Right ventricle myocardium inferior (tissue), 1 donor: Measurements from ENCODE around the gene MTHFD1L. TPM values are rescaled to one million over a fixed set of nuclear protein-coding genes. Genes with fewer than 3 reads are reported as not detected.
A peak's percentile ranks its signal among the peaks of the same experiment; 100 is the strongest.

Experiments
- ATAC-seq: fragments of 200-7000 bp; cut with Tn5 transposase; one replicate; pipeline ENCODE4 v1.9.1; 2020; ENCODE audit warnings: mild to moderate bottlenecking, moderate library complexity
- DNase-seq: peaks from one replicate; pipeline ENCODE4 v3.0.0; 2021; ENCODE audit errors: missing footprints
- intact Hi-C: fragments of 100-400 bp; cut with DNase I; formaldehyde crosslinking; loops from one replicate; pipeline ENCODE4 v1.11.0; 2022
- total RNA-seq: library from RNA; stranded (reverse); fragmentation: NEBNext Ultra II Directional; extraction: Animal tissue kit (Norgen Biotek cat#: 25700); gene quantifications from one replicate; pipeline ENCODE4 v1.2.1, GENCODE V29; 2021
- donor health status: DM: no; HTN: yes; CAD: no; lungs with severe emphysema.

The MTHFD1L gene
- total RNA-seq, 1 donor from 2014 or later: 3.4 TPM

DNA sequence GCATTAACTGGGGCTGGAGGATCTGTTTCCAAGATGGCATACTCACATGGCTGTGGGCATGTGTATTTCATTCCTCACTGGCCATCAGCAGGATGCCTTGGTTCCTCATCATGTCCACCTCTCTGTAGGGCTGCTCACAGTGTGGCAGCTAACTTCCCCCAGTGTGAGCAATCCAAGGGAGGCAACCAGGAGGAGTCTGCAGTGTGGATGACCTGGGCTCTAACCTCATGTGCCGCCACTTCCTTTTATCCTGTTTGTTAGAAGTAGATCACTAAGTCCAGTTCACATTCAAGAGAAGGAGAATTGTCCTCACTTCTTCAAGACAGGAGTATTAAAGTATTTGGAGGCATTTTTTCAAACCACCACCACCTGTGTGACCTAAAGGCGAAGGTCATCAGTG, 54.4 kb downstream of the MTHFD1L start:
- no peak for ATAC-seq
- intact Hi-C loops: no loop called here
- no peak for DNase-seq

GRCh38 chr6:150922137-150922536, 56.6 kb downstream of the MTHFD1L start:
- intact Hi-C loops: no loop called here
- DNase-seq (no peak), ATAC-seq (no peak)

DNA sequence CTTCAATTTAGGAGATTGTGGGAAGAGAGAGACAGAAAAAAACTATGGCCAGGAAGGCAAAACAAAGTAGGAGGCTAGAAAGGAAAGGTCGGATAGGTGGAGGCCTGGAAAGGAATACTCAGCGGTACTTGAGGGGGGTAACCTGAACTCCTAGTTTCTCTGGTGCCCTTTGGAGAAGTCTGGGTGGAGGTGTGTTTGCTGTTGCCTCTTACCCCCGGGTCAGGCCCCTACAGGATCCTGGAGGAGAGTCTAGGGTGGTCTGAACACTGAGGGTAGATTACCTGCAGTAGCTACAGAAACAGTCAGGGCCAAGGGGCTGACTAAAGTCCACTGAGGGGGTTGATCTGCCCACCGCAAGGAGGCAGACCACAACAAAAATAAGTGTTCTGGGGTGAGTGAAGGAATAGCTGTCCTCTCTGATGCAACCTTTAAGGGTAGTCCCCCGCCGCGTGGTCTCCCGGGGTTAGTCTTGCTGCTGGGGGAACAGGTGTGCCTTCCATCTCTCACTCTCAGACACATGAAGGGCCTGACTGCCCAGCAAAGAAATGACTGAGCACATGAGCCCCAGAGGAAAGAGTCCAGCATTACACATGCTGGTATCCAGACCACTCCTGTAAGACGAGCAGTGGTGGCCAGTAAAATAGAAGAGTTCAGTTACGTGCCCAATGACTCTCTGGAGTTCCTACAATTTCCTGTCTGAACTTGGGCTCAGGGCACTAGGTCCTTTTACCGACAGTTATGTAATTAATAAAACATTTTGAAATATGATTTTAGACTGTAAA, 59.5 kb downstream of the MTHFD1L start:
- no peak for DNase-seq
- intact Hi-C loops: no loop called here

DNA sequence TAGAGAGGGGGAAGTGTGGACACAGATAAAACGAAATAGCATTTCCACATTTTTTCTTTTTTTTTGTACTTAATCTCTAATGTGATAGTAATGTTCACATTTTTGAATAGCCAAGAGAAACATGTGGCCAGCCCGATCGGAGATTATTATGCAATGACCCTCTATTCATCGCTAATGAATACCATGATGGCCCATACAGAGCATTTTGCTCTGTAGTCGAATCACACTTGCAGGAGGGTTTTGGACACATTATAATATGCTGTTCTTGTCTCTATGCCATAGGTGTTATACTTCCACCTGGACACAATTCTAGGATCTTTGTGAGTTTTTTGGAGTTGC, 60.1 kb downstream of the MTHFD1L start:
- intact Hi-C loops: no loop called here
- ATAC-seq (peak; percentile 80), DNase-seq (no peak)

More for the DNA sequence above, 59.5 kb downstream of the MTHFD1L start:
- peak; percentile 87 for ATAC-seq

DNA sequence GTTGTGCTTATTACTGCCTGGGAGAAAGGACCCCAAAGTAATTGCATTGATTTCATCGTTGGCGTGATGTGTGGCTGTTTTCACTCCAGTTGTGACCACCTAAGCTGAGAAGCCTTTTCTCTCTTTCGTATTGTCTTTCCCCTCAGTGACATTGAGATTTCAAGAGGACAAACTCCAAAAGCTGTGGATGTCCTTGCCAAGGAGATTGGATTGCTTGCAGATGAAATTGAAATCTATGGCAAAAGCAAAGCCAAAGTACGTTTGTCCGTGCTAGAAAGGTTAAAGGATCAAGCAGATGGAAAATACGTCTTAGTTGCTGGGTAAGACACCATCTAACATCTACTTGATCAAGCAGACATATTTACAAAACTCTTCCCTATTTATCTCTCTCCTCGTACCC, 60.5 kb downstream of the MTHFD1L start:
- DNase-seq (no peak), ATAC-seq (peak; percentile 30)
- intact Hi-C loops: no loop called here

- no peak for ATAC-seq
Observed at GRCh38 chr6:150928882-150929281, 63.4 kb downstream of the MTHFD1L start.

GRCh38 chr6:150929416-150929815, 63.9 kb downstream of the MTHFD1L start:
- no peak for DNase-seq
- intact Hi-C loops: no loop called here
- no peak for ATAC-seq

More at GRCh38 chr6:150928882-150929281, 63.4 kb downstream of the MTHFD1L start:
- intact Hi-C loops: no loop called here
- no peak for DNase-seq

GRCh38 chr6:150930841-150931240, 65.3 kb downstream of the MTHFD1L start:
- ATAC-seq: no peak

DNA sequence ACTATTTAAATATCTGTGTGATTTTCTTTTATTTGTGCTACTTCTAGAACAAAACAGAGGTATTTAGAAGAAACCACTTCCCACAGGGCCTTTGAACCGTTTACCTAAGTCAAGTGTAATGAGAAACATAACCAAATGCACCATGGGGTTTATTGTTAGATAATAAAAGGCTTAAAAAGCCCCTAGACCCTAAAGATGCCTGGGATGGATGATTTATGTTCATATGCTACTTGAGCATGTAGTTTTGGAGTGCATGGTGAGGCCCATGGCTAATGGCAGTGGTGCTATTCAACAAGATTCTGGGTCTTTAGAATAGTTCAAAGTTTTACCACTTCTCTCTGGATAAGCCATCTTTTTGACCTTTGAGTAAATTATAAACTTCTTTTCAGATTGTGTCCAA, 65.9 kb downstream of the MTHFD1L start:
- DNase-seq (no peak), ATAC-seq (no peak)
- intact Hi-C loops: no loop called here

More at GRCh38 chr6:150930841-150931240, 65.3 kb downstream of the MTHFD1L start:
- DNase-seq: no peak
- intact Hi-C loops: no loop called here

- DNase-seq: no peak
- intact Hi-C loops: no loop called here
Observed at GRCh38 chr6:150932996-150933395, 67.5 kb downstream of the MTHFD1L start.

GRCh38 chr6:150934380-150934779, 68.9 kb downstream of the MTHFD1L start:
- intact Hi-C loops: no loop called here
- ATAC-seq: no peak
- no peak for DNase-seq

More at GRCh38 chr6:150932996-150933395, 67.5 kb downstream of the MTHFD1L start:
- no peak for ATAC-seq

DNA sequence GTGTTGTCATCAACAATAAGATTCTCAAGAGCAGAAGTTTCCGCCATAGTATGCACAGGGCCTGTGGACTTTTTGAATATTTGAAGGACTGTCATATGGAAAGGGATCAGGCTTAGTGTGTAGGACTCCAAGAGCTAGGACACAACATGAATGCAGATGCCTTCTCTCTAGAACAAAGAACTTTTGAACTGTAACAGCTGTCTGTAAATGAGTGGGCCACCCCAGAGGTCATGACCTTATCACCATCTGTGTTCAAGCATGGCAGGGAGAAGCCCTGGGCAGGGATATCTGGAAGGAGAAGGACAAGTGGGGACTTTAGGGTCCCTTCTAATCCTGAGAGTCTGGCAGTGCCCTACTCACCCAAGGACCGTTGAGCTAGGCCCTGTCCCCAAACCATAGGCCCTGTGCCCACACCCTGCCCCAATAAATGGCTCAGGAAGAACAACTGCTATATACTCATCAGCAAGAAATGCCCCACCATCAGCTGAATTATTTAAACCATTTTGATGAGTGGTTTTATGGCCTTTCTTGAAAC, 70.6 kb downstream of the MTHFD1L start:
- DNase-seq (no peak), ATAC-seq (no peak)
- intact Hi-C loops: no loop called here

- peak; percentile 94 for ATAC-seq
- DNase-seq: peak; percentile 74
- intact Hi-C loops: no loop called here
Observed at GRCh38 chr6:150937132-150937906, 71.8 kb downstream of the MTHFD1L start.

- ATAC-seq (no peak), DNase-seq (no peak)
- intact Hi-C loops: no loop called here
Observed at GRCh38 chr6:150939399-150939798, 73.9 kb downstream of the MTHFD1L start.

DNA sequence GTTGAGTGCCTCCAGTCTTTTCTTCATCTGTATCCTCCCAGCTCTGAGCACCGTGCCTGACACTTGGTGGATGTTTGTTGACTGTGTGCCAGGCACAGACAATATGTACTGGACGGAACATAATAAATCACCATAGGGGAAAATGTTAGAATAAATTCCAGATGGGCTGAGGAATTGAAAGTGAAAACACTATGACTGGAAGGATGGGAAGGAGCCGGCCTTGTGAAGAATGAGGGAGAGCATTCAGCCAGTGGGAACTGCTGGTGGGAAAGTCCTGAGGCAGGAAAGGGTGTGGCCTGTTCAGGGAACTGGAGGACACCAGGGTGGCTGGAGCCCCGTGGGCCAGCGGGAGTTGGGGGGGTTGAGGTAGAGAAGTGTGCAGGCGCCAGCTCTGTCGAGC, 75.4 kb downstream of the MTHFD1L start:
- intact Hi-C loops: no loop called here
- DNase-seq (no peak), ATAC-seq (no peak)

- DNase-seq (no peak), ATAC-seq (no peak)
- intact Hi-C loops: no loop called here
Observed at GRCh38 chr6:150949526-150949925, 84.0 kb downstream of the MTHFD1L start.

- no peak for ATAC-seq
- intact Hi-C loops: no loop called here
- DNase-seq: no peak
Observed at GRCh38 chr6:150953851-150954250, 88.3 kb downstream of the MTHFD1L start.

DNA sequence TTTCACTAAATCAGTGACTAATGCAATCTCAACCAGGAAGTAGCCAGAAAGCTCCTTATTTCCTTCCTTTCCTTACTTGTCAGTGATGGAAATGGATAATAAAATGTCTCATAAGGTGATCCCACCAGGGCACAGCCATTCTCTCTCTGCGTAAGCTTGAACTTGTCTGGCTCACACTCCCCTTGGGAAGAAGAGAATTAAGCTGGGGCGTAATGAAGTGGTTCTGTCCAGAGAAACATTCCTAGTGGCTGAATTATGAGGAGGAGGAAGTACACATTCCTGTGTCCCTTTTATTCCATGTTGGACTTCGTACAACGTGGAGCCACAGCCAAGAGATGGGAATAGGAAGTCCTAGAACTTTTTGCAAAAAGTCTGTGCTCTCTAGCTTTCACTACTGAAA, 93.7 kb downstream of the MTHFD1L start:
- ATAC-seq (no peak), DNase-seq (no peak)
- intact Hi-C loops: no loop called here

DNA sequence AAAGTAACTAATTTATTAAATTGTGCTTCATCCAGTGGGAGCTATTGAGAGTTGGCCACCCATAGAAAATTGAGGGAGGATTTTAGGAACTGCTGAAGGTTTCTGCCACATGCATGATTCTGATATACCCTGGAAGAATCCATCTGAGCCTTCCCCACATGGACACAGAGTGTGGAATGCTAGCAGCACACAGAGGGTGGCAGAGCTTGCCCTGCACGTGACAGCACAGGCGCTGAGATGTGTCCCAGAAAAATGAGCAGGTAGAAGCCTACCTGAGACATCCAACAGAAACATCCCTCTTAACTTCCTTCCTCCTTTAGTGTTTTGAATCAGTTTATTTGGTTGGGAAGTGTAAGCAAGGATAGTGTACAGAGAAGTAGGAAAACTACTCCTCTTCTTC, 96.9 kb downstream of the MTHFD1L start:
- ATAC-seq: no peak
- no peak for DNase-seq
- intact Hi-C loops: no loop called here

DNA sequence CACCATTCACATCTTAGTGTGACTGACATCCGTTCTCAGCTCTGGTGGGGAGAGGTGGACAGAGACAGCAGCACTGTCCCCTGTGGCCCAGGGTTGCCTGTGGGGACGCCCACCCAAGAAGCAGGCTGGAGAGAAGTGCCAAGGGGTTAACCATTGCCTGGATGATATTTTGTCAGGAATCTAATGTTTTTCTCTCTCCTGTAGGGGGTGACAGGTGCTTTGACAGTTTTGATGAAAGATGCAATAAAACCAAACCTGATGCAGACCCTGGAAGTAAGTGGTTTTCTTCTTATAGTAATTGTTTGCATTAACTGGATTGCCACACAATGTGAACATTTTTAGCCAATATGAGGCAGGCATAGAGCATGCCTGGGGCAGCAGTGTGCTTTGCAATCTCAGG, 99.3 kb downstream of the MTHFD1L start:
- intact Hi-C loops: no loop called here
- no peak for DNase-seq
- ATAC-seq: no peak
